ENCODE data around the gene TSPAN2. TPM values are rescaled to one million over a fixed set of nuclear protein-coding genes. Genes with fewer than 3 reads are reported as not detected.

TSPAN2 gene
- polyA plus RNA-seq, 2 of the 4 experiments (the other 2 are of a cell fraction) = 1.7 to 2.7 TPM

- ChIA-PET POLR2A (no interaction called here), CTCF (interaction anchor here (0.8 to 2.7 kb wide), 5 partner anchors 9 to 37 kb away, joined by 3 to 9 read pairs (median 4); no protein-coding TSS in a partner anchor)
- peak overlapping the region; percentile 98; the same call in 2 of the 3 replicates for H3K4me2 ChIP-seq
- H3K4me1 ChIP-seq = no peaks in the 10 kb centered on the region
- ATAC-seq (no peak), DNase-seq (ENCODE audit: low read depth in 1 of 2, low spot score in 1 of 2) (no peak), FAIRE-seq (no peak)
- 0 out of 6 replicates have a peak overlapping the region, but pooled peaks of 1 of the 2 experiments have one; percentile 30 for H3K27ac ChIP-seq
- H3K9me3 ChIP-seq = no peaks in the 10 kb centered on the region
- H3K4me3 ChIP-seq = no peak overlapping the region
- 80% methylated on average over 8 of the region's 8 CpGs for WGBS (ENCODE audit: missing lambda C conversion rate)
- TF ChIP-seq RNF2 (IDR thresholded peaks at IDR 0.05; ENCODE audit: borderline replicate concordance, low read depth) (no peak), E2F6 (IDR thresholded peaks at IDR 0.05; ENCODE audit: borderline replicate concordance, low read depth) (no peak), HOXB13 (CRISPR knock-in tag; IDR thresholded peaks at IDR 0.05; ENCODE audit: low read depth) (no peak), CBX8 (IDR thresholded peaks at IDR 0.05) (no peak), PHF8 (IDR thresholded peaks at IDR 0.05; ENCODE audit: borderline replicate concordance, low read depth) (no peak), POLR2AphosphoS2 (conservative IDR thresholded peaks at IDR 0.05; ENCODE audit: low read length) (no peak), RCOR1 (IDR thresholded peaks at IDR 0.05; ENCODE audit: low read depth, low read length) (no peak)
- TF ChIP-seq, protein P1, sequence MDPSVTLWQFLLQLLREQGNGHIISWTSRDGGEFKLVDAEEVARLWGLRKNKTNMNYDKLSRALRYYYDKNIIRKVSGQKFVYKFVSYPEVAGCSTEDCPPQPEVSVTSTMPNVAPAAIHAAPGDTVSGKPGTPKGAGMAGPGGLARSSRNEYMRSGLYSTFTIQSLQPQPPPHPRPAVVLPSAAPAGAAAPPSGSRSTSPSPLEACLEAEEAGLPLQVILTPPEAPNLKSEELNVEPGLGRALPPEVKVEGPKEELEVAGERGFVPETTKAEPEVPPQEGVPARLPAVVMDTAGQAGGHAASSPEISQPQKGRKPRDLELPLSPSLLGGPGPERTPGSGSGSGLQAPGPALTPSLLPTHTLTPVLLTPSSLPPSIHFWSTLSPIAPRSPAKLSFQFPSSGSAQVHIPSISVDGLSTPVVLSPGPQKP (IDR thresholded peaks at IDR 0.05; ENCODE audit: low read depth, low read length) = no peak
- TF ChIP-seq, protein P2, sequence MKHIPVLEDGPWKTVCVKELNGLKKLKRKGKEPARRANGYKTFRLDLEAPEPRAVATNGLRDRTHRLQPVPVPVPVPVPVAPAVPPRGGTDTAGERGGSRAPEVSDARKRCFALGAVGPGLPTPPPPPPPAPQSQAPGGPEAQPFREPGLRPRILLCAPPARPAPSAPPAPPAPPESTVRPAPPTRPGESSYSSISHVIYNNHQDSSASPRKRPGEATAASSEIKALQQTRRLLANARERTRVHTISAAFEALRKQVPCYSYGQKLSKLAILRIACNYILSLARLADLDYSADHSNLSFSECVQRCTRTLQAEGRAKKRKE (CRISPR knock-in tag; IDR thresholded peaks at IDR 0.05; ENCODE audit: low read depth) = no peak
- TF ChIP-seq, protein P3, sequence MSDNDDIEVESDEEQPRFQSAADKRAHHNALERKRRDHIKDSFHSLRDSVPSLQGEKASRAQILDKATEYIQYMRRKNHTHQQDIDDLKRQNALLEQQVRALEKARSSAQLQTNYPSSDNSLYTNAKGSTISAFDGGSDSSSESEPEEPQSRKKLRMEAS (IDR thresholded peaks at IDR 0.05) = no peak
Measured at GRCh38 chr1:115090540-115090939, 1.2 kb upstream of the TSPAN2 start.

- no peaks in the 10 kb centered on the region for H3K4me1 ChIP-seq
- POLR2A ChIA-PET = no interaction called here
- H3K4me3 ChIP-seq = peak overlapping the region; percentile 73
- CTCF ChIA-PET = interaction anchor here (0.8 to 2.7 kb wide), 4 partner anchors 9 to 25 kb away, joined by 3 to 9 read pairs (median 4); no protein-coding TSS in a partner anchor
- TF ChIP-seq NPAS2 (CRISPR knock-in tag; IDR thresholded peaks at IDR 0.05; ENCODE audit: borderline replicate concordance) (no peak), CBX2 (IDR thresholded peaks at IDR 0.05; ENCODE audit: borderline replicate concordance, low read depth) (no peak)
- no peaks in the 10 kb centered on the region for H3K9me3 ChIP-seq
- WGBS (ENCODE audit: missing lambda C conversion rate) = 62% methylated on average over 2 of the region's 2 CpGs
- H3K4me2 ChIP-seq = peak overlapping the region; percentile 98
- FAIRE-seq (no peak), DNase-seq (ENCODE audit: low read depth in 1 of 2, low spot score in 1 of 2) (no peak), ATAC-seq (peak; percentile 13 to 33; a peak in 4 of 6 replicates)
- H3K27ac ChIP-seq = peak overlapping the region in 1 of 2 experiments; percentile 30; a peak in 1 of 6 replicates
Measured at GRCh38 chr1:115090186-115090490, 835 bp upstream of the TSPAN2 start.

- no peaks in the 10 kb centered on the region for H3K9me3 ChIP-seq
- ChIA-PET POLR2A (no interaction called here), CTCF (interaction anchor here (2.7 kb wide), 1 partner anchor 24 kb away, joined by 9 read pairs; no protein-coding TSS in a partner anchor)
- no peak for FAIRE-seq
- WGBS (ENCODE audit: missing lambda C conversion rate) = 15% methylated on average over 5 of the region's 25 CpGs
- H3K27ac ChIP-seq = peak overlapping the region; percentile 66 to 89
- peak overlapping the region; percentile 98 for H3K4me2 ChIP-seq
- no peaks in the 10 kb centered on the region for H3K4me1 ChIP-seq
- H3K4me3 ChIP-seq = peak overlapping the region; percentile 73
- TF ChIP-seq EHMT2 (IDR thresholded peaks at IDR 0.05; ENCODE audit: low read depth) (no peak), PHF8 (IDR thresholded peaks at IDR 0.05; ENCODE audit: borderline replicate concordance, low read depth) (no peak), BCL3 (IDR thresholded peaks at IDR 0.05) (no peak), KDM1A (IDR thresholded peaks at IDR 0.05; ENCODE audit: low read depth) (no peak), ESRRA (IDR thresholded peaks at IDR 0.05; ENCODE audit: borderline replicate concordance, low read length) (no peak)
- no peak for DNase-seq (ENCODE audit: low read depth in 1 of 2, low spot score in 1 of 2)
- no peak; a peak in 1 of 6 replicates for ATAC-seq
Measured at GRCh38 chr1:115088871-115089419, 358 bp downstream of the TSPAN2 start.
